ENCODE results near the gene CYP11A1.

Gene CYP11A1

DNA sequence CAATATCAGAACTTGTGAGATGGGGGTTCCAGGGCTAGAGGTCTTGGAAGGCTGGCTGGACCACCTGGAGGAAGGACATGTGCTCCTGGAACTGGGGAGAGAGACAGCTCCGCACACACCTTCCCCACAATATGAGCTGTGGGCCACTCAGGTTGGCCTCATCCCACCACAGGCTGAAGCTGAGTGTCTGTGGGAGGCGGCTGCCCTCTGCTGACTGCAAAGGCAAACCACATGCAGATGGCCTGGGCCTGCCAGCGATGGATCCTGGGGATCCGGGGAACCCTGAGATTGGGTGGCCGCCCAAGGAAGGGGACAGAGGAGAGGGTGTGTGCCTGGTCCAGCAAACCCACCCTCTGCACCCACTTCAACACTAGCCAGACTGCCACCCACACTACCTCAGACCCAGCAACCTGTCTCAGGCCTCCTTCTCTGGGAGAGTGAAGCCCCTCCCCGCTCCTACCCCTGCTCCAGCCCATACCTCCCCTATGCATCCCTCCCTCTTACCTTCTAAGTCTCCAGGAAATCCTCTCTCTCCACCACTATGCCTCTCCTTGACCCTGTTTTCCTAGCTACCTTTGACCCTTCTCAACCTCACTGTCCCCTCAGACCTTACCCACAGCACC lies 44.8 kb downstream of the CYP11A1 start:
- DNase-seq (ENCODE audit: low read depth, low spot score): no peak

DNA sequence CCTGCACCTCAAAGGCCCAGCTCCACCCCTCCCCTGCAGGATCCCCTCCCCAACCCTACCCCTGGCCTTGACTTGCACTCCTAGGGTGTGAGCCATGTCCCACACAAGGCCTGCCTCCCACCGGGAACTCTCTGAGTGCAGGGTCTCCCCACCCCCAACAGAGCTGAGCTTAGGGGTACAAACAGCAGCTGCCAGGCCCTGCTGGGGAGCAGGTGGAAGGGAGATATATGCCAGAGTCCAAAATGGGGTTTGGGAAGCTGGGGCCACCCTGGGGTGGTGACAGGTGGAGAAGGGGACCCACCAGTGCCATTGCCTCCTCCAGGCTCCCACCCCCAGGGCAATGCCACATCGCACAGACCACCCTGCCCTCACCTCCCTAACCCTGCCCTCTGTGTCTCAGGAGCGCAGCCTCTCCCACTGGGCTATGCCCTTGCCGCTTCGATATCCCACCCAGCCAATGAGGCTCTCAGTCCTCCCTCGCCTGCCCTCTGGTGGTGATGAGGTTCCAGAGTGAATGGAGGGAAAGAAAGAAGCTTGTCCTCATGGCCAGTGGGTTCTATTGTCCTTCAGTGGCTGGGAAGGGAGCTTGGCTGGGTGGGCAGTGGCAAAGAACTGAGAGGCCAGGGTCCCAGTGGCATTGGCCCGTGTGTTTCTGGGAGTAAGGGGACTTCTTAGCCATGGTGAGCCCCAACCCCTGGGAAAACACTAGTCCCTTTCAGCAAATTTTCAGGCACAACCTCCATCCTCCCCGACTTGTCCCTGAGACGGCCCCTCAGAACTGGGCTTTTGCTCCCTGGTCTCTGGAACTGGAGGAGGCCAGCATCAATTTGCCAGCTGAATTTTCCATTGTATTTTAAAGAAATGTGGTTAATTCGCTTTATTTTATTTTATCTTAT lies 46.8 kb downstream of the CYP11A1 start:
- no peak for DNase-seq (ENCODE audit: low read depth, low spot score)

DNA sequence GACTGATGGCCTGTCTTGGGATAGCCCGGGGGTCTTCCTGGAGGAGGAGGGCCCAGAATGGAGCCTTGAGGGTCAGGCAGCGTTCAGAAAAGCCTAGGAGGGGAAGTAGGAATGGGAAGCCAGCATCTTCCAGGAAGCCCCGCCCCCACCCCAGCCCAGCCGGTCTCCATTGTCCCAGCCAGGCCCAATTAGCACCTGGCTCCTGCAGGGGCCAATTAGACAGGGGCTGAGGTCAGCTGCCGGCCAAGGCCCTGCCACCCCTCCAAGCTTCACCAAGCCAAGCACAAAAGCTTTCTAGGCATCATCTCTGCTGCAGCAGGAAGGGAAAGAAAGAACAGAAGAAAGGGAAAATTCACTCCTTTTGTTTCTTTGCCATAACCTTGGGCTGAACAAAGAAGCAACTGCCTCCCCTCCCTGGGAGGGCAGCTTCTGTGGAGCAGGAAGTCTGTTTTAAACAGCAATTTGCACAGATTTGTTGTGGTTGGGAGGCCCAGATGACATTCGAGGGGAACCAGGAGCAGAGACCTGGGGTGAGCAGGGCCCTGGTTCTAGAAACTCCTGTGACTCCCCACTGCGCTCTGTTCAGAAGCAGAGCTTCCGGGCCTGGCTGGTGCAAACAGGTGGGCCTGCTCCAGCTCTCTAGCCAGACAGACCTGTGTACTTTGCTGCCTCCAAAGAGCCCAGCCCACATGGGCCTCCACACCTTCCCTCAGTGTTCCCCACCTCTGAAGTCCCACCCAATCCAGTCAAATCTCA lies 47.7 kb downstream of the CYP11A1 start:
- DNase-seq (ENCODE audit: low read depth, low spot score): peak; percentile 70

DNA sequence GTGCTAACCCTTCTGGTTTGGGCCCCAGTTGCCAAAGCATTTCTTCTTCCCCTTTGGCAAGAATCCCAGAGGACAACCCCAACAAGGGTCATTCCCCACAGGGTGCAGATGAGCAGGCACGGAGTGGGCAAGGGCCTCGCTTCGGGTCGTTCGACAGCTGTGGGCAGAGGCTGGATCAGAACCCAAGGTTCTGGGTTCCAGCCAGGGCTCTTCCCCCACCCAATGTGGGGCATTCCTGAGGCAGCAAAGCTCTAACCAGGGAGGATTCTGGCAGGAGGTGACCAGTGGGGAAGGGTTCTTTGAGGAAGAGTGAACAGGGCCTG lies 48.3 kb downstream of the CYP11A1 start:
- DNase-seq (ENCODE audit: low read depth, low spot score): no peak

DNA sequence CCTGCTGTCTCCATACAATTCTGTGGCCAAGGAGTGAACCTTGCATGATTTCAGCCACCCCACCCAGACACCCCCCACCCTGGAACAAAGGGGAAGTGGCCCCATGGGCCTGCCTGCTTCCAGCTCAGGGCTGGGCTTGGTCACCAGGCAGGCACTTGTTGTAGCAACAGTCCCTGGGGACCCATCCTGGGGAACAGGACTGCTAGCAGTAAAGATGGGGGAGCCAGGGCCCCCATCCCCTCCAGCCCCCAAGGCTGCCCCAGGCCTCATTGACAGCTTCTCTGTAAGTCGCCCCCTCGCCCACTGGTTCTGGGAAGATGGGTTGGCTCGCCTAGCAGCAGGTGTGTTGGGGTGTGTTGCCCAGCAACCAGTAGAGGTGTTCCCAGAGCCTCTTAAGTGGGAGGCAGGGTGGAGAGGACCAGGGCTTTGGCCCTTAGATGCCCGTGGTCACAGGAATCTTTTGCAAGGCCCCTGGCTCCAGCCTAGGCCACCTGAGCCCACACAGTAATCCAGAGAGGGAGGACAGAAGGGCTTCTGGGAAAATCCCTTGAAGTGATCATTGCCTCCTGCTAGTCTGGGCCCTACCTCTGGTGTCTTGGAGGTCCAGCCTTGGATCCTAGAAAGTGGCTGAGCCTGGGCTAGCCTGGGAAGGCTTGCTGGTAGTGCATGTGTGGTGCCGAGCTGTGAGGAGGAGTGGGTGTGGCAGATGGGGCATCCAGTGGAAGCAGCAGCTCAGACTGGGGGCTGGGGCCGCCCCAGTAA lies 48.9 kb downstream of the CYP11A1 start:
- no peak for DNase-seq (ENCODE audit: low read depth, low spot score)

DNA sequence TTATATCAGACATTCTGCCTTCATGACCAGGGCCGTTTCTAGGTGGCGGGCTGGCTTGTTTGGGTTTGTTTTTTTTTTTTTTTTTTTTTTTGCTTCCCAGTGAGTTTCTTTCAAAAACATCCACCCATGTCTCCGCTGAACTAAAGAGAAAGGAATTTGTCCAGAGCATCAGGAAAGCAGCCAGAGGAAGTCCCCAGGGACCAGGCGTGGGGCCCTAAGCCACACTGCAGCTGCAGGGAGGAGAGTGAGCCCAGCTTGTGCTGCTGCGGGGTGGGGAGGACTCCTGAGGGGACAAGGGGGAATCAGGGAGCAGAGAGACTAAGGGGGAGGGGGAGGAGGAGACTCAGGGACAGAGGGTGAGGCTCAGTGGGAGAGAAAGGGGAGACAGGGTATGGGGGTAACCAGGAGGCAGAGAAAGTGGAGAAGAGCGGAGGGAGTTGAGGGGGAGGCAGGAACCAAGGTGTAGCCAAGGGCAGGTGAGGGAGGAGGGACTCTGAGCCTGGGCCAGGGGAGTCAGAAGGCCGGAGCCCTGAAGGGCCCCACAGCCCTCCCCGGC lies 49.5 kb downstream of the CYP11A1 start:
- DNase-seq (ENCODE audit: low read depth, low spot score): no peak

DNA sequence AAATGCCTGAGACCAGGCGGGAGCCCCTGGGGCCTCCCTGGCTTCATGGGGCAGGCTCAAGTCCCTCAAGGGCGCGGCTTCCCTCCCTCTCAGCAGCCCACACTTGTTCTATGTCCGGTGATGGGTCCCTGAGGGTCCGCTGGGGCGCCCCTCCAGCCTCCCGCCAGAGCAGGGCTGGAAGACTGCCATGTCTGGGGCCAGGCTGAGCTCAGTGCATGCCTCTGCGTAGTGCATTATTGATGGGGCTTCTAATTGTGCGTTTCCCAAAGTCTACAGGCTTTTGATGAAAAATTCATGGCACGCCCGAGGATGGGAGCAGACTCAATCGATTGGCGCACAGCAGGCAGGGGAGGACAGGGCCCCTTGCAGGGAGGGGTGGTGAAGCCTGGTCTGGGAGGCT lies 51.3 kb downstream of the CYP11A1 start:
- DNase-seq (ENCODE audit: low read depth, low spot score): no peak

DNA sequence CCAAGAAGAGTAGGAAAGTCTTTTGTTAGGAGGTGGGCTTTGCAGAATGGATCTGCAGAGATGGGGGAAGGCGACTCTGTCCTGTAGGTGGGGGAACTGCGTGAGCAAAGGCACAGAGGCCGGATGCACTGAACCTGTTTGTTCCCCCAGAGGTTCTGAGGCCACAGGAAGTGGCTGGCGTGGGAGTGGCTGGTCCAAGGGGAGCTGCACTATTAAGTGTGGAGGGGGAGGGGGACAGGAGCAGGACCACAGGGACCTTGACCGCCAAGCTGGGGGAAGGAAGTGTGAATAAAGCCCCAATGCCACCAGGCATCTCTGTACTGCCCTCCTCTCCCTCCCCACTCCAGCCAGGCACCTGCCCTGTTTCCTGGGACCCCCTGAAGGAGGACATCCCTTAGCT lies 51.8 kb downstream of the CYP11A1 start:
- no peak for DNase-seq (ENCODE audit: low read depth, low spot score)

DNA sequence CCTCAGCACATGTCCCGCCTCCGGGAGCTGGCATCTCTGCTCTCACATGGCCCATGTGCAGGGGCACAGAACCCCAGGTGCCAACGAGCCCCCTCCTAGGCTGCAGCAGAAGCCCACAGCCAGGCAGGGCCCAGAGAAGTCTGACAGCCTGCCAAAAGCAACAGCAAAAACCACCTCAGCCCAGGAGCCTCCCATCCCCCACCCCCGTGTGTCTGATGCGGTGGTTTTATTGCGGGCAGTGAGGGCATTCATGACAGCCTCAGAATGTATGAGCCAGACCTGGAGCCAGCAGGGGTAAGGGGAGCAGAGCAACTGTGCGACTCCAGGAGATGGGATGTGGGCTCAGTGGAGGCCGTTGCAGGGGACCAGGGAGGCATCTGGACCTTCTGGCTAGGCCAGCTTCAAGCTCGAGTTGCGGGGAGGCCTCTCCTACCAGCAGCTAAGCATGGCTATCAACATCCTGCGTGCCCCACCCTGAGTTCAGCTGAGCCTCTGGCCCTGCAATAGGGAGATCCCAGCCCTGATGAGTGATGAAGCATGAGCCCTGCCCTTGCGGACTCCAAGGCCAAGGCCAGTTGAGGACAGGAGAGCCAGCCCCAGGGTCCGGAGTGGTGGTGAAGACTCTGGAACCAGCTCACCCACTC lies 52.5 kb downstream of the CYP11A1 start:
- no peak for DNase-seq (ENCODE audit: low read depth, low spot score)

DNA sequence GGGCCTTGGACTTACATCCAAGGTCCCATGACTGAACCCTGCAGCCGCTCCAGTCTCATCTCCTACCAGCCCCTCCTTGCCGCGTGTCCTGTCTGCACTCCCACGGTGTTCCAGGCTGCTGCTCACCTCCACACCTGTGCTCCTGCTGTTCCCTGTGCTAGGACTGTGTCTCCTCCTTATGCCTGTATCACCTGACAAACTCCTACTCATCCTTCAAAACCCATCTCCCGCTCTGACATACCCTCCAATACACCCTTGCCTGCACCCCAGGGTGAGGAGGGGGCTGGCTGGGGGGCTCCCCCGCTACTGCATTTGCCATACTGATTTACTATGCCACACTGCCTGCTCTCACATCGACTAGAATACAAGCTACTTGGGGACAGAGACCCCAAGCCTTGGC lies 53.6 kb downstream of the CYP11A1 start:
- DNase-seq (ENCODE audit: low read depth, low spot score): no peak

DNA sequence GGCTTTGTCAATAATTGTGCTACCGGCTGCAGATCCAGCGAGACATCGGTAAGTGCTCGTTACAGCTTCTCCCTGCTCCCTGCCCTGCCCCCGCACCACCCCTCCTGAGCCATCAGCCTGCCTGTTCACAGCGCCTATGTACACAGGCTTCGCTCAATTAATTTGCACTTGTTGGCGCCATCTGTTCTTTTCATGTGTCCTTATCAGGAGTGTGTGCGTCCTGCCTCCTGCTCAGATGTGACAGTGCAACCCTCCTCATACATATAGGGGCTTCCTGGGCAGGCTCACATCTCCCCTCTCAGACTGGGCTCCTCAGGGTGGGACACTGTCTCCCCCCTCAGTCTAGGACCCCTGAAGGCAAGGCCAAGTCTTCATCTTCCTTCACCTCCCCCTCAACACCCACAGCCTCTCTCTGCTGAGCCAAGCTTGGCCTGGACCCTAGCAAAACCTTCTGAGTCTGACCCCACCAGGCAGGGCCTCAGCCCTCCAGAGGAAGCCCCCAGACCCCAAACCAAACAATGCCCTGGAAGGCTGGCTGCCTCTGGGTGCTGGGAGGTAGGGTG lies 54.9 kb downstream of the CYP11A1 start:
- no peak for DNase-seq (ENCODE audit: low read depth, low spot score)

DNA sequence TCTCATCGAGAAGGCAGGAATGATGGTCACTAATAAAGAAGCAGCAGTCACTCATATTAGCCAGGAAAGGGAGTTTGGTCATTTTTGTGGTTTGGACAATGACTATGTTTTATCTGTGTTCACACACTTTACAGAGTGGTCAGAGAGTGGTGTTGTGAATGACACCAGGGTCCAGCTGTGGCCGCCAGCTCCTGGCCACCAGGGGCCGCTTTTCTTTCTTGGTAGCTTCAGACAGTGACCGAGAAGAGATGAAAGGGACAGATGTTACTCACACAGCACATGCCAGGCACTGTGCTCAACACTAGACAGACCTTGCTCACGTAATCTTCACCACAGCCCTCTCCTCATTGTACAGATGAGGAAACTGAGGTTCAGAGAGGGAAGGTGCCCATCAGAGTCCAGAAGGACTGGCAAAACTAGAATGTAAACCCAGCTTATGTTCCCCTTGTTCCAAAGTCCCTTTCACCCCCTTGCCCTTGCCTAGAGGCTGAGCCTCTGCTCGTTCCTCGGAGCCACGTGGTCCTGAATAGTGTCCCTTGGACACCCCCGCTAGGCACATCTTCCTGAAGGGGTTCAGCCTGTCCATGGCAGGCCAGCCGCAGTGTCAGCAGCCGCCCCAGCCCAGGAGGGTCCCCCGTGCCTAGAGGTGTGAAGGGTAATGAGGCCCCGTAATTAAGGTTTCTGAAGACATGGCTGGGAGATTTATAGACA lies 55.6 kb downstream of the CYP11A1 start:
- no peak for DNase-seq (ENCODE audit: low read depth, low spot score)

DNA sequence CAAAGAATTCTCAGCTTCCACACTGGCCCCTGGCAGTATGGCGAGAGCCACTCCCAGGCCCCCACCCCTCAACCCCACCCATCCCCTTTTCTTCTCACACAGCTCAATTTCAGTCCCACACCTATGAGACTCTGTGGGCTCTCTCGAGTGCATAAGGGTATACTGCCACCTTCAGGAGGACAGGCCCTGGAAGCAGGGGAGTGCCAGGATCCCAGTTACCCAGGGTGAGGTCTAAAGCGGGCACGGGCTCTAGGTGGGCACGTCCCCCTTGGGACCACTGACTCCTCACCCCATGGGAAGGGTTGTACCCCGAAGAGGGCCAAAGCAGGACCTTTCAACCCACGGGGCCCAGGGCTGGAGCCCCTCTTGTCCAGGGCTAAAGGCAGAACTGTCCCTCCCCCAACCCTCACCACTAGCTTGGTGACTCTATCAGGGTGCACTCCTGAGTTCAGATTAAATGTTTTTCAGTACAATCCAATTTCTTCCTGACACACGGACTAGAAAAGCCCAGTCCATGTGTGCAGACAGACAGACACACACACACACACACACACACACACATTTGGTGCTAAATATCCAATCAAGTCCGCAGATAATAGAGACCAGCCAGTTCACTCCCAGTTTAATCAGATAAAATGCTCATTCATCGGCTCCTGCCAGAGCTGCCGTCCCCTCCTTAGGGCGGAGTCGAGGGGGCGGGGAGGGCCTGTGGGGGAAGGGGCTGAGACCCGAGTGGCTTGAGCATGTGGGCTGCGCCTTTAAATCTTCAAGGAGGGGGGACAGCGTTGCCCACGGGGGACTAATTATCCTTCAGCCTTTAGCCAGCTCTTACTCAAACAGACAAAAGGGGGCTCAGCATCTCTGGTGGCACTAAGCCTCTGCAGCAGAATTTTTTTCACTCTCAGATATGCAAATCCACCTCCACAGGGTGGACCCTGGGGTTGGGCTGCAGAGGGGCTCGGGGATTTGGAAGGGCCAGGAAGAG lies 59.3 kb downstream of the CYP11A1 start:
- no peak for DNase-seq (ENCODE audit: low read depth, low spot score)

DNA sequence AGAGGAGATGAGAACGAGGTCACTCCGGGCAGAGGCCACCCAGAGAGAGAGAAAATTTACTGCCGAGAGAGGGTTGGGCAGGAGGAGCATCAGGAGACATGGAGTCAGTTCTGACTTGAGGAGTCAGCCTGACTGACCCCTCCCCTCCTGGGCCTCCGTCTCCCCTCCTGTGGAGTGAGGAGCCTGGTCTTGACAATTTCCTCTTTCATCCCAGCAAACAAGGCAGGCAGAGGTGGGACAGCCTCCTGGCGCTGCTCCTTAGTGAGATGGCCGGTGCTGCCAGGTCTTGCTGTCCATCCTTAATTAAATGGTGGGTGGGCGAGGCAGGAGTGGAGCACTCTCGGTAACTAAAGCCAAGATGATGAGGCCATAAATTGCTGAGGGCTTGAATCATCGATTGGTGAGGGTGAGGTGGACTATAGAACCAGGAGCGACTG lies 60.6 kb downstream of the CYP11A1 start:
- no peak for DNase-seq (ENCODE audit: low read depth, low spot score)

DNA sequence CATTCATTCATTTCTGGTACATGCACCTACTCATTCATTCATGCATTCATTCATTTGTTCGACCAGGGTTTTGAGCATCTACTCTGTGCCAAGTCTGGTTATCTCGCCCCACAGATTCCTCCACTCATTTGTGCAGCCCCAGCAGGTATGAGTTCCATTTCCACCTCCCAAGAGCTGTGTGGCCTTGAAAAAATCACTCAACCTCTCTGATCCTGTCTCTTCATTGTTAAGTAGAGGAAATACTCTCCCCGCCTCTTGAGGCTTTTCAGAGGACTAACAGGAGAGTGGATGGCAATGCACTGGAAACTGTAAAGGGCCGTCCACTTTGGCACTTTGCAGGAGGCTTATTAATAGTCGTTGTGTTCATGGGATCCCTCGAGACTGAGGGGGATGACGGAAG lies 61.8 kb downstream of the CYP11A1 start:
- no peak for DNase-seq (ENCODE audit: low read depth, low spot score)

DNA sequence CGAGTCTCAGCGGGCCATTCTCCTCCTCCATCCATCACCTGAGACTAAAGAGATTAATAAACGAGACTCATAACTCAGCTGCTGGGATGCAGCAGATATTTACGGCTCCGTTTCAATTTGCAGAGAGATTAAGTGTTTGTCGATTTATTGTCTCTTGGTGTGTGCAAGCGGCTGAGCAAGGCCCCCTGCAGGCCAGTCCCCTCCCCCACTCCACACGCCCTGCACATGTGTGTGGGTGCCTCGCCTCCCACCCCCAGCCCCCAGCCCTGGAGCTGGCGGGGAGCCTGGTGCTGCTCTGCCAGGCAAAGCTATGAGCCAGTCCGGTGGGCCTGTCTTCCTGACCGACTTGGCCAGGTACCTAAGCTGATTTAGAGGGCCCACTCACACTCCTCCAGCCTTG lies 63.0 kb downstream of the CYP11A1 start:
- no peak for DNase-seq (ENCODE audit: low read depth, low spot score)

DNA sequence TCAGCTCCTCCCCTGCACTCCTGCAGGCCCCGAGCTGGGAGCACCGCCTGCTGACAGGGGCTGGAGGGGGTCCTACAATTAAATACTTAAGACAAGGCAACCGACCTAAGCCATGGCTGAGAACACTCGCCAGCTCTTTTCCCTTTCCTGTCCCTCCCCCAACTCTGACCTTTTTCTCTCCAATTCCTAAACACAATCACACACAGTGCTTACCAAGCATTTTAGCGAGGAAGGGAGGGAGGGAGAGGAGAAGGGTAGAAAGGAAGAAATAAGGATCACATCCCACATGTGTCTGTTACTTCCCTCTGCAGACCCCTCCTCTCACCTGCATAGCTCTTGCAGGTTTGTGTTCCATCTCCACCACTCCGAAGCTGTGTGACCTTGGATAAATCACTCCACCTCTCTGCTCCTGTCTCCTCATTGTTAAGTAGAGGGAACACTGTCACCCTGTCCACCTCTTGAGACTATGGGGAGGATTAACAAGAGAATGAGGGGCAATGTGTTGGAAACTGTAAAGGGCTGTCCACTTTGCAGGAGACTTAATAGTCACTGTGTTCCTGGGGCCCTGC lies 63.6 kb downstream of the CYP11A1 start:
- no peak for DNase-seq (ENCODE audit: low read depth, low spot score)

DNA sequence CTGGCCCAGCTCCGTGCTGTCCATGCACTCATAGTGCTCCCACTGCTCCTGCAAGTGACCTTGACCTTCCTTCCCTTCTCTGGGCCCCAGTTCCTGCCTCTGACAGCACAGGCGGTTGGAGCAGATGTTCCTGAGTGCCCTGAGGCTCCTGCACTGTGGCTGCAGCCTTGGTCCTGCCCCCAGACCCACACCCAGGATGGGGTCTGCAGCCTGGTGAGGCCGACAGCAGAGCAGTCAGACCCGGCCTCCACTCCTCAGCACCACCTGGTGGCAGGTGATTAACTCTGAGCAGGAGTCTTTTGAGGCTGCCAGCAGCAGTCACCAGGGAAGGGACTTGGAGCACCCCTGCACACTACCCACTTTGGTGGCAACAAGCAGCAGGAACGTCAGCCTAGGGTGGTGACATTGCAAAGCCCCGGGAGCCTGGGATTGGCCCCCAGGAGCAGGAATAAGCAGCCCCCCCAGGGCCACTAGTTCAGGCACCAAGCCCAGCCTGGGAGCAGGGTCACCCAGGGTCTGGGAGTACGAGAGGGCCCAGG lies 64.6 kb downstream of the CYP11A1 start:
- no peak for DNase-seq (ENCODE audit: low read depth, low spot score)

Measured in iPS DF 19.7 (cell line).